ENCODE data around the gene FAM20C.
"Not testable (repeated sequence)": the region's sequence is repeated elsewhere in the genome, so short reads cannot be mapped to it uniquely, and the experiment has no call there.

Gene FAM20C

DNA sequence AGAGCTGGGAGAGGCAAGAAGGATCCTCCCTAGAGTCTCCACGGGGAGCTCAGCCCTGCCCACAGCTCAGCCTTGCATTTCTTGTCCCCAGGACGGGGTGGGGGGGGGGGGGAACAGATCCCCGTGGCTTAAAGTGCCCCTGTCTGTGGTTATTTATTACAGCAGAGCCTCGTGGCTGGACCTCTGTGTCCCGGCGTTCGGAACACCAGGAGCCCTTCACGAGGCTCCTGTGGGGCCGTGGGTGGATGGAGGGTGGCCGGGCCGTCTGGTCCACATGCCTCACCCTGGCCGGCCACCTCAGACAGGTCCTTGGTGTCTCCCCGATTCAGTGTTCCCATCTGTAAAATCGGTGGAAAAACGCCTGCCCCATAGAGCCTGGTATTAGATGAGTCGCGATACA, 37.9 kb downstream of the FAM20C start:
- no peak for DNase-seq

DNA sequence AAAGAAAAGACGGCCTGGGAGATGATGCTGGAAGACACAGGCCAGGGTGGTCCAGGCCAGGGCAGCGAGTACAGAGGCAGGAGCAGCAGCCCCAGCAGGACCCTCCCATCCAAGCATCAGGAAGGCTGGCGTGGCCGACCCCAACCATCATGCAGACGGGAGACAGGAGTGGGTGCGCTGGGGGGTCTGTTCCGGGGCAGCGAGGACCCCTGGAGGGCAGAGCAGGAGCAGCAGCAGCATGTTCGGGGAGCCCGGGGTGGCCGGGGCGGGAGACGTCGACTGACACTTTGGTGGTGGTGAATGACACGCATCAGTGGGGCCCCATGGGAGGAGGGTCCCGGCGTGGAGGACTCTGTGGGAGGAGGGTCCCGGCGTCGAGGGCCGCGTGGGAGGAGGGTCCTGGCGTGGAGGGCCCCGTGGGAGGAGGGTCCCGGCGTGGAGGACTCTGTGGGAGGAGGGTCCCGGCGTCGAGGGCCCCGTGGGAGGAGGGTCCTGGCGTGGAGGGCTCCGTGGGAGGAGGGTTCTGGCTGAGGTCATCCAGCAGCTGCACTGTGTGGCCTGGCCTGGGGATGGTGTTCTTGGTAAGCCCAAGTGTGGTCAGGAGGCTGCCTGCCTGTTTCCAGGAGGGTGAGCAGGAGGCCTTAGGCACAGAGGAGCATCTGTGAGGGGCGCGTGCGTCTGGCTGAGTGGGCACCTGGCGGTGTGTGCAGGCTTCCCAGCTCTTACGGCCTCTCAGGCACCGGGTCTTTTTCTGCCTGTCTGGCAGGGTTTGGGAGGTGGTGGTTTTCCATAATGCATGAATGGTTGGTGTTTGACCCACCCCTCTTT, 38.9 kb downstream of the FAM20C start:
- DNase-seq = no peak

DNA sequence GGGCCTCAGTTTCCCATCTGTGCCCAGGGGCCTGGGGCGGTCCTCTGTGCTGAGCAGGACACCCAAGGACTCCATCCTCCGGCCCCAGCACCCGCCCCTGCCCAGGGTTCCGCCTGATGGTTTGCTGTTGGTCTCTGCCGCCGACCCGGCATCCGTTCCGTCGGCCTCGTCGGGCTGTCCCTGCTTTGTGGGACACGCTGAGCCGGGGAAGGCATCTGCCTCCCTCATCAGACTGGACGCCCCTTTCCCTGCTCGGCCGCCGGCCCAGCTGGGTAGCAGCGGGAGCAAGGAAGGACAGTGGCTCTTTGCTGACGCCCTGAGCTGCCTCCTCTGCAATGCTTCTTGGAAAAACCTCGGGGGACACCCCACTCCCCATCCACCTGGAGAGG, 39.5 kb downstream of the FAM20C start:
- no peak for DNase-seq

DNA sequence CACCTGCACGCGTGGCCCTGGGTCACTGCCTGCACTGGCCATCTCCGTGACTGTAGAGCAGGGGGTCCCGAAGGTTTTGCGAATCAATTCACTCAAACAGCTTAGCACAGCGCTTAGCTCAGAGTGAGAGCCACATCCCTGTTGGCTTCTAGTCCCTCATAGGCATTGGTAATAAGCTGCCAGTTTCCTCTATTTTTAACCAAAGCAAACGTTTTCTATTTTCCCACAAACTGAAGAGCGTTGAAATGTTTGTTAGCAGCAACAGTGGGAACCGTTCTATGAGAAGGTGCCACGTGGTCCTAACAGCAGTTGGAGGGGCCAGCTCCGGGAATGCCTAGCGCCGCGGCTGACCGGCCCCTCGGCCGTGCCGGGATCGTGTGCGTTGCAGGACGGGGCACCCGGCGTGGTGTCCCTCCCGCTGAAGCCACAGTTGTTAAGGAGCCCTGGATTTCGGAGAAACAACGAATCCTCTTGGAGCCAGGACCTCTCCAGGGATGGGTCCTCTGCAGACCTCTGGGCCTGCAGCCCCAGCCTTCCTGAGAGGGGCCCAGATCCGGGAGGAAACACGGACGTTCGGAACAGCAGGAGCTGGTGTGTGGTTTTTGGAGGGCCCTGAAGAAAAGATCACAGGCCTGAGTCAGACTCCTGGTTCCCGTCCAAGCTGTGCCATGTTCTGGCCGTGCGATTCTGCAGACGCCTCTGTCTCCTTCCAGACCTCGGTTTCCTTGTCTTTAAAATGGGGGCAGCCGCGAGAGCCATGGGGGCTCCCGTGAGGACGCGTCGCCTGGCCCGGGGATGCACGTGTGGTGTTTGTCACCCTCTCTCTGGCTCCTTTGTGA, 40.3 kb downstream of the FAM20C start:
- no peak for DNase-seq

DNA sequence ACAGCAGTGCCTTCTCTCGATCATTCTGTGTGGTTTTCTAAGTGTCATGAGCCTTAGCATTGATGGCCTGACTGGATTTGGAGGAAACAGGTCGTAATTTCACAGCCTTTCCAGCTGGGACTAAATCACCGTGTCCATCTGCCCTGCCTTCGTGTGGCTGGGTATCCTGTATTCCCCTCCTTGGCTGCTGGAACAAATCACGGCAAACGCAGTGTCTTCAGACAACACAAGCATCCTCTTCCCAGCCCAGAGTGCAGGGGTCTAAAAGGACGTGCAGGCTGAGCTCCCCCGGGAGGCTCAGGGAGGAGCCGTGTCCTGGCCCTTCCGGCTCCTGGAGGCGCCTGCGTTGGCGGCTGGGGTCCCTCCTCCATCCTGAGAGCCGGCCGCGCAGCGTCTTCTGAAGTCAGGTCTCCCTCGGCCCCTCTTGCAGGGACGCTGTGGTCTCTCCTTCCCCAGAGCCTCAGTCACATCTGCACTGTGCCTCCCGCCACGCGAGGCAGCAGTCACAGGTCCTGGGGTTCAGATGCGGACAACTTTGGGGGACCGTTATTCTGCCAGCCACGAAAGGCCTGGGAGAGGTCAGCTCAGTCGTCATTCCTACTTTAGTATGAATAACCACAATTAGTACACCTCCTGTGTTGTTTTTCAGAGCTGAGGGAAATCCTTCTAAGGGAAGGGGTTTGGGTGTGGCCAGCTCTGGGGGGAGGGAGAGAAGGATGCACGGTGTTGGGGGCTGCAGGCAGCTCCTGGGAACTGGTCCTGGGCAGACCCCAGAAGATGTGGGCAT, 41.1 kb downstream of the FAM20C start:
- DNase-seq = no peak

DNA sequence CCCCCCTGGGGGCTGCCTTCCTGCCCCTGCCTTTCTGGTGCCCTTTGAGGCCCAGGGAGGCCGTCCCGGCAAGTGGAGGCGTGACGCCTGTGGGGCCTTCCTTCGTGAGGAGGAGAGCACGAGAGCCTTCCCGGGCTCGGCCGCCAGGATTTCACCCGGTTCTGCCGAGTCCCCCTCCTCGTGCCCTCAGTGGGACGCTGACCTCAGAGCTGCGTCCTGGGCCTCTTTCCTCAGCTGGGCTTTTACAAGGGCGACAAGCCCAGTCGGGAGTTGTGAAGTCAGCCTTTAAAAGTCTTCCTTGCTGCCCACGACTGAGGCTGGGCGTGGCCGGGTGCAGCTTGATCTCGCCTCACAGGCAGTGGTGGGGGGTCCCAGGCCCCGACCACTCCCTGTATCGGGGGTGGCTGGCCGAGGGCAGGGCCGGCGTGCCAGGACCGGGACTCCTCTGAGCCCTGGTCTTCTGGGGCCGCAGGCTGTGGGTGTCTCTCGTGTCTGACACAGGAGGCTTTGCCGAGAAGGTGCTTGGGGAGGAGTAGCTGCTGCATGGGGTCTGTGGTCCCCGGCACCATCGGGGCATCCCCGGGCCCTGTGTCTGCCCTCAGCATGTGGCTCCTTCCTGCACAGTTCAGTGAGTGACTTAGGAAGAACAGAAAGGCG, 41.8 kb downstream of the FAM20C start:
- no peak for DNase-seq

DNA sequence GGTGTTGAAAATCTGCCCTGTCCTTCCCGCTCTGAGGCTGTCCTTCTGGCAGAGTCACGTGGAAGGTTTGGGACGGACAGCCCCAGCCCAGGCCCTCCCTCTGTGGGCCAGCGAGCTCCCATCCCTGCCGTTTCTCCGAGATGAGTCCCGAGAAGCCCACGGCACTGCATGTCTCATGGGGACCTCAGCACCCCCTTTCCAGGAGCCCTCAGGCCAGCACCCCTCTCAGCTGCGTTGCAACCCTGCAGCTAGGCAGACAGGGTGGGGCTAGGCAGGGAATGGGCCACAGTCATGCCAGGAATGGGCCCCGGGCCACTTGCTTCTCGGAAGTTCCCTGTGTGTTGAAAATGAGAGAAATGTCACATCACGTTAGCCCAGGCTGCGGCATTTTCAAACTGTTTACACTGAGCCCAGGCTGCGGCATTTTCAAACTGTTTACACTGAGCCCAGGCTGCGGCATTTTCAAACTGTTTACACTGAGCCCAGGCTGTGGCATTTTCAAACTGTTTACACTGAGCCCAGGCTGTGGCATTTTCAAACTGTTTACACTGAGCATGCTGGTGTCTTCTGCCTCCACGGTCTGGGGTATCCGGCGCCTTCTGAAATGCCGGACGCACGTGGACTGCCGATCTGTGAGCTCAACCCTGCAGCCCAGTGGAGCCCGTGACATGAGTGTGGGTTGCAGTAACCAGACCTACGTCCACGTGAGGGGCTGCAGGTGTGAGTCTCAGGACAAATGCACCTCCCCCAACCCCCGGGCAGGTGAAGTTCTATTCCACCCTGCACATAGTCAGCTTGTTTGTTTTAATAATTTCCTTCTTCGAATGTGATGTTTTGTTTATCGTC, 42.6 kb downstream of the FAM20C start:
- DNase-seq = no peak

DNA sequence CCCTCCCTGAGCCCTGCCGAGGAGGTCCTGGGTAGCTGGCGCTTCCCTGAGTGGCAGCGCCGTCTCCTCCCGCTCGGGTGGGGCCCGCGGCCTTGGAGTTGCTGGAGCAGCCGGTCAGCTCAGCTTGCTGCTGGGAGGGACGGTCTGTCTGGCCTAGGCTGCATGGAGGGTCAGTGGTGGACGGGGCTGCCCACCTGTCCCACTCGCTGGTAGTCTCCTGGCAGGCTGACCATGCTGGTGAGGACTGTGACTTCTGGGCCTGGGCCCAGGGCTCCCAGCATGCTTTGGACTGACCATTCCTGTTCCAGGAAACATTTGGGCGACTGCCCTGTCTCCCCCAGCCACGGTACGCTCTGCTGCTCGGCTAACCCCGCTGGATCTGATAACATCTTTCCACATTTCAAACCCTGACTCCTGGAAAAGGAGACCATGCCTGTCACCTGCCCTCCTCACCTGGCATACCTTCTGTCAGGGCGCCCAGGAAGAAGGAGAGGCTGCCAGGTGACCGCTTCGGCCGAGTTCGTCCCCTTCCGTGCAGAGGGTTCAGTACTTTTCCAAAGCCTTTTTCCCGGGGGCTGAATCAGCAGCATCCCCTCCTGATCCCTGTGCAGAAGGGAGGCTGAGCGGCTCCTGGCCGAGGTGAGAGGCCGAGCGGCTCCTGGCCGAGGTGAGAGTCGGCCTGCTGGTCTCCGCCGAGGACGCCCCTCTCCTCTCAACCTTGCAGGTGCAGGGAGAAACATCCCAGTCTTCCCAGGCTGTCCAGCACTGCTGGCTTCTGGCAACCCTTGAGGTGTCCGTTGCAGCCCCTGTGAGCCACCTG, 43.4 kb downstream of the FAM20C start:
- no peak for DNase-seq

DNA sequence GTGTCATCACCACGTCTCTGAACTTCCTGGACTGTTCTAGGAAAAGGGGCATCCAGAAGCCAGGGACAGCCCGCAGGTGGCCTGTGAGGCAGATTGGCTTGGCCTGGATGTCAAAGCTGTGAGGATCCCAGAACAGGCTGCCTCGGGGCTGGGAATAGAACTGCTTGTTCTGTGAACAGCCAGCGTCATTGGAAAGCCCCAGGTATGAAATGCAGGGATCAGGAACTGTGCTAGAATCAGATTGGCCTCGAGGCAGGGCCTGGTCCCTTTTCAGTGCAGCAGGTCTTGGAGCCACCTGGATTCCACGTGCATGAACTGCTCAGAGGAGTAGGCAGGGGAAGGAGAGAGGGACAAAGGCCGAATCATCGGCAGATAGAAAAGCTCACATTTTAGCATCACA, 44.6 kb downstream of the FAM20C start:
- DNase-seq = no peak

DNA sequence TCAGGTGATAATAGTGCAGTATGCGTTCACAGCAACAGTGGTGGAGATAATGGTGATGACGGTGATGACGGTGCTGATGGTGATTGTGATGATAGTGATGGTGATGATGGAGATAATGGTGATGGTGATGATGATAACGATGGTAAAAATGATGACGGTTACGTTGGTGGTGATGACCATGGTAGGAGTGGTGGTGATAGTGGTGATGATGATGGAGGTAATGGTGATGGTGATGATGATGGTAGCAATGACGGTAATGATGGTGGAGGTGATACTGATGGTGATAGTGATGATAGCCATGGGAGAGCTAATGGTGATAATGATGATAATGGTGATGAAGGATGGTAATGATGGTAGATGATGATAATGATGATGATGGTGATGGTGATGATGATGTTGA, 45.0 kb downstream of the FAM20C start:
- DNase-seq = no peak

DNA sequence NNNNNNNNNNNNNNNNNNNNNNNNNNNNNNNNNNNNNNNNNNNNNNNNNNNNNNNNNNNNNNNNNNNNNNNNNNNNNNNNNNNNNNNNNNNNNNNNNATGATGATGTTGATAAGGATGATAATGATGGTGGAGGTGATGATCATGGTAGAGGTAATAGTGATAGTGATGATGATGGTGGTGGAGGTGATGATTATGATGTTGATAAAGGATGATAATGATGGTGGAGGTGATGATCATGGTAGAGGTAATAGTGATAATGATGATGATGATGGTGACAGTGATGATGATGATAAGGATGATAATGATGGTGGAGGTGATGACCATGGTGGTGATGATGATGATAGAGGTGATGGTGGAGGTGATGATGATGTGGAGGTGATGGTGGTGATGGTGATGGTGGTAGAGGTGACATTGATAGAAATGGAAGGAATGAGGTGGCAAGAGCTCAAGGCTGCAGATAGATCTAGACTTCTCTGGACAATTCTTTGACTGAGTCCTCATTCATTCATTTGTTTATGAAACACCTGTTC, 47.8 kb downstream of the FAM20C start:
- no peak for DNase-seq

DNA sequence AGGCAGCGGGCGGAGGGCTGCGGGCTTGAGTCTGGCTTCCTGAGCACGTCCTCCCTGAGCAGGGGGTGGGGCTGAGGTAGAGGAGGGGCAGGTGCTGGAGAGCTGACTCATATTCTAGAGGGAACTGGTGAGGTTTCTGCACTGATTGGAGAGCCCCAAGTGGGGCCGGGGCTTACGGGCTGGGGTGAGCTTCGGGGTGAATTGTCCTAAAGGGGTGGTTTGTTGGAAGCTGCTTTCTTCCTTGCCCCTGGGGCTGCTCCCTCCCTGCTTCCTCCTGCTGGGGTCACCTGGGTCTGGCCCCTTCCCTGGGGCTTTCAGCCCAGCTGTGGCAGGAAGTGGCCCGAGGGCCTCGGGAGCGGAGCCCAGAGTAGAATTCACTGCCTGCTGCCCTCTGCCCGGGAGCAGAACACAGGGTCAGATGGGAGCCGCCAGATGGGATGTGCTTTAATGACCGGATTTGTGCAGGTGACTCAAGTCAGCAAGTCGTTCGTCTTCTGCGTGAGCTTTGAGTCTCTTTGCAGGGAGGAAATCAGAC, 48.6 kb downstream of the FAM20C start:
- no peak for DNase-seq

DNA sequence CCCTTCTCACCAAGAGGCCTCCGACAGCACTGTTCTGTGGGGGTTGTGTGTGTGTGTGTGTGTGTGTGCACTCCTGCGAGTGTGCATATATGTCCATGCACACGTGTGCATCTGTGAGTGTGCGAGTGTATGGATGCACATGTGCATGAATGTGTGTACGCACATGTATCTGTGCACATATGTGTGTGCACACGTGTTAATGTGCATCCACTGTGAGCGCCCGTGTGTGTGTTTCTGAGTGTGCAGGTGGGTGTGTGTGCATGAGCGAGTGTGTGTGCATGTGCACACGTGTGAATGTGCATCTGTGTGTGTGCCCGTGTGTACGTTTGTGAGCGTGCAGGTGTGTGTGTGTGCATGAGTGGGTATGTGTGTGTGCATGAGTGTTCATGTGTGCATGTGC, 49.1 kb downstream of the FAM20C start:
- no peak for DNase-seq

DNA sequence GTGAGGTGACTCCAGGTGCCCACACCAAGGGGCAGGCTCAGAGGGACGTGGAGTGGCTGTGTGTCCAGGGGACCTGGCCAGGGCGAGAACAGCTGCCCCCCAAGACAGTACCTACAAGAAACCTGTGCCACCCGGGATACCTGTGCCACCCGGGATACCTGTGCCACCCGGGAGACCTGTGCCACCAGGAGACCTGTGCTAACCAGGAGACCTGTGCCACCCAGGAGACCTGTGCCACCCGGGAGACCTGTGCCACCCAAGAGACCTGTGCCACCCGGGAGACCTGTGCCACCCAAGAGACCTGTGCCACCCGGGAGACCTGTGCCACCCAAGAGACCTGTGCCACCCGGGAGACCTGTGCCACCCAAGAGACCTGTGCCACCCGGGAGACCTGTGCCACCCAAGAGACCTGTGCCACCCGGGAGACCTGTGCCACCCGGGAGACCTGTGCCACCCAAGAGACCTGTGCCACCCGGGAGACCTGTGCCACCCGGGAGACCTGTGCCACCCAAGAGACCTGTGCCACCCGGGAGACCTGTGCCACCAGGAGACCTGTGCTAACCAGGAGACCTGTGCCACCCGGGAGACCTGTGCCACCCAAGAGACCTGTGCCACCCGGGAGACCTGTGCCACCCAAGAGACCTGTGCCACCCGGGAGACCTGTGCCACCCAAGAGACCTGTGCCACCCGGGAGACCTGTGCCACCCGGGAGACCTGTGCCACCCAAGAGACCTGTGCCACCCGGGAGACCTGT, 50.6 kb downstream of the FAM20C start:
- not testable (repeated sequence) for DNase-seq

DNA sequence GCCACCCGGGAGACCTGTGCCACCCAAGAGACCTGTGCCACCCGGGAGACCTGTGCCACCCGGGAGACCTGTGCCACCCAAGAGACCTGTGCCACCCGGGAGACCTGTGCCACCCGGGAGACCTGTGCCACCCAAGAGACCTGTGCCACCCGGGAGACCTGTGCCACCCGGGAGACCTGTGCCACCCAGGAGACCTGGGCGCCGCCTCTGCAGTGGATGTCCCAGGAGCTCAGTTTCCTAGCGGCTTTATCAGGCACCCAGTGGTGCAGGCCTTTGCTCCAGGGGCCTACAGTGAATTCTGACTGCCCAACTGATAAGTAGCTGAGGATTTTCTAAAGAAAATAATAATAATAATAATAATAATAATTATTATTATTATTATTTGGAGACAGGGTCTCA, 51.2 kb downstream of the FAM20C start:
- DNase-seq = not testable (repeated sequence)

DNA sequence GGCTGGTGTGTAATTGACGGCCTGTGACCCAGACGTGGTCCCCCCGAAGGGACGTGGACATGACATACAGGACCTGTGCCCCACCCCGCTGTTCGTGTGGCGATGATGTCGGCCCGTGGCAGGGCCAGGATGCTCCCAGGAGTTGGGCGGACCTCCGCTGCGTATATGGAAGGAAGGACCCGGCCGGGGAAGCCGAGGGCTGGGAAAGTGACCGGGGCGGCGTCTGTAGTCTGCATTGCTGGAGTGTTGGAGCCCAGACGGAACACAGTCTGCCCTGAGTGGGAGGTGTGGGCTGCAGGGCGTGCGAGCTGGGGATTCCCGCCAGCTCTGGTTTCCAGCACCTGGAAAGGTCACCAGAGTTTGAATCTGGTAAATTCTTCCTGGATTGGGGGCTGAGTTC, 52.6 kb downstream of the FAM20C start:
- DNase-seq = no peak

DNA sequence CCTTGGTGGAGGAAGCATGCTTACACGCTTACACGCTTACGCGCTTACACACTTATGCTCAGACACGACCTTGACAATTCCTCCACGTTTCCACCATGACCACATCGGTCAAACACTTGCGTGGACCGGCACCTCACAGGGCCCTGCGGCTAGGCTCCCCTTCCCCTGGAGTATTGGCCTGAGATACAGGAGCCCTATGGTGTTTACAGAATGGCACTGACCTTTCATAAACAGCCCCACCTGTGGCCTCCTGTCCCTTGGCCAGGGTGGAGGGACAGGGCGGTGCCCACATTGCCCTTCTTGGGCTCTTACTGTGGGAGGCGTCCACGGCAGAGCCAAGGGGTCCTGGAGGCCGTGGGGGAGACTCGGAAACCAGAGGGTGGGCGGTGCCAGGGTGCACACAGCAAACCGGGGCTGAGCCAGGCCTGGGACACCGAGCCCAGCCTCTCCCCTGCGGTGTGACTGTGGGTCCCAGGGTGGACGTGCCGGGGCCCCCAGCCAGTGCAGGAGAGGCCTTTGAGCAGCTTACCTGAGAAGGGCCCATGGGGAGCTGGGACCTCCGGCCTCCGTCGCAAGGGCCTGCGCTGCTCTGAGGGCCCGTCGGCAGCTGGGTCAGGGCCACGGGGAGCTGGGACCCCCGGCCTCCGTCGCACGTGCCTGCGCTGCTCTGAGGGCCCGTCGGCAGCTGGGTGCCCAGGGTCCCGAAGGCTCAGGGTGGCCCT, 53.4 kb downstream of the FAM20C start:
- DNase-seq = no peak

DNA sequence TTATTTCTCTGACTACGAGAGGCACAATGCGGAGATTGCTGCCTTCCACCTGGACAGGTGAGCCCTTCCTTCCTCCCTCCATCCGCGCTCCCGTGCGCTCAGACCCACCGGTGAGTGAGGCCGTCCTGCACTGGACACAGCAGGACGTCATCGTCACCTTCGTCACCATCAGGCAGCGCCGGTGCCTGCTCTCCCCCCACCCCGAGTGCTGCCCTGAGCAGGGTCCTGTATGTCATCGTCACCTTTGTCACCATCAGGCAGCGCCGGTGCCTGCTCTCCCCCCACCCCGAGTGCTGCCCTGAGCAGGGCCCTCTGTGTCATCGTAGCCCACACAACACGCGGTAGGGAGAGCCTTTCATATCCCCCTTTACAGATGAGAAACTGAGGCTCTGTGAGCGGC, 54.1 kb downstream of the FAM20C start:
- no peak for DNase-seq

DNA sequence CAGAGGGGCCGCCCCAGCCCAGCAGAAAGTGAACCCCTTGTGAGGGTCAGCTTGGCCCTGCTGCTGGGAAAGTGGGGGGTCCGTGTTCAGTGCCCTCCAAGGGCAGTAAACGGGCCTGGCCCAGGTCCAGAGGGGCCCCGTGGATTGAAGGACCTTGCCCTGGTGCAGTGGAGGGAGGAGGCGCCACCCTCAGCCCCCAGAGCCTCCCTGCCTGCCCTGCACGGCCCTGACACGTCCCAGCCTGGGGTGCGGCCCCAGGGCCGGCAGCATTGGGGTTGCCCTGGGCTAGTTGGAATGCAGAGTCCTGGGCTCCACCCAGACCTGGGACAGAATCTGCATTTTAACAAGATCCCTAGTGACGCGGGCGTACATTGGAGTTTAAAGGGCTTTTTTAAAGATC, 54.8 kb downstream of the FAM20C start:
- no peak for DNase-seq

Data from activated gamma-delta T cell treated with Interleukin-2 at 50 U/mL for 16 hours (primary cell).